ENCODE results near the gene HCRTR1. TPM values are rescaled to one million over a fixed set of nuclear protein-coding genes. Genes with fewer than 3 reads are reported as not detected.

The HCRTR1 gene
- total RNA-seq, 2 donors from 2014 or later: not detected

DNA sequence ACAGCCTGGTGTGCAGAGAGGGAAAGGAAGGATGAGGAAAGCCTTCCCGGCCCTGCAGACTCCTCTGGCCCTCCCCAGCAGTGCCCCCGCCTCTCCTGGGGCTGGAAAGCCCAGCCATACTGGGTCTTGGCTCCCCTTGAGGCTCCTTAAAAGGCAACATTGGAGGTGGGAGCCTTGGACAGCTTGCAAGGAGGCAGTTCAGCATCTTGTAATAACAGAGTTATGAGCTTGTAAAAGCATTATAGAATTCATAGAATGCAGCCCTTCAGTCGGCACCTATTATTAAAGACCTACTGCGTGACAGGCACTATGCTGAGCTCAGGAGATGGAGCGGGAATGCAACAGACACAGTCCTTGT is 37.0 kb upstream of the HCRTR1 start:
- Histone ChIP-seq H3K9me3 (no peaks in the 10 kb centered on the region), H3K27me3 (no peaks in the 10 kb centered on the region), H3K27ac (peak overlapping the region; percentile 37), H3K9ac (ENCODE audit: low read depth in 2 of 2, low read length in 2 of 2) (peak overlapping the region in 1 of 2 donors; percentile 68), H3K4me1 (peaks cover 9% of the 10 kb centered on the region), H3K4me3 (no peak overlapping the region), H3K36me3 (peaks cover 2% of the 10 kb centered on the region)
- TF ChIP-seq, protein P1, sequence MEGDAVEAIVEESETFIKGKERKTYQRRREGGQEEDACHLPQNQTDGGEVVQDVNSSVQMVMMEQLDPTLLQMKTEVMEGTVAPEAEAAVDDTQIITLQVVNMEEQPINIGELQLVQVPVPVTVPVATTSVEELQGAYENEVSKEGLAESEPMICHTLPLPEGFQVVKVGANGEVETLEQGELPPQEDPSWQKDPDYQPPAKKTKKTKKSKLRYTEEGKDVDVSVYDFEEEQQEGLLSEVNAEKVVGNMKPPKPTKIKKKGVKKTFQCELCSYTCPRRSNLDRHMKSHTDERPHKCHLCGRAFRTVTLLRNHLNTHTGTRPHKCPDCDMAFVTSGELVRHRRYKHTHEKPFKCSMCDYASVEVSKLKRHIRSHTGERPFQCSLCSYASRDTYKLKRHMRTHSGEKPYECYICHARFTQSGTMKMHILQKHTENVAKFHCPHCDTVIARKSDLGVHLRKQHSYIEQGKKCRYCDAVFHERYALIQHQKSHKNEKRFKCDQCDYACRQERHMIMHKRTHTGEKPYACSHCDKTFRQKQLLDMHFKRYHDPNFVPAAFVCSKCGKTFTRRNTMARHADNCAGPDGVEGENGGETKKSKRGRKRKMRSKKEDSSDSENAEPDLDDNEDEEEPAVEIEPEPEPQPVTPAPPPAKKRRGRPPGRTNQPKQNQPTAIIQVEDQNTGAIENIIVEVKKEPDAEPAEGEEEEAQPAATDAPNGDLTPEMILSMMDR (IDR thresholded peaks at IDR 0.05): no peak
- intact Hi-C loops (cut with DNase I): no loop called here
- no peak for DNase-seq

DNA sequence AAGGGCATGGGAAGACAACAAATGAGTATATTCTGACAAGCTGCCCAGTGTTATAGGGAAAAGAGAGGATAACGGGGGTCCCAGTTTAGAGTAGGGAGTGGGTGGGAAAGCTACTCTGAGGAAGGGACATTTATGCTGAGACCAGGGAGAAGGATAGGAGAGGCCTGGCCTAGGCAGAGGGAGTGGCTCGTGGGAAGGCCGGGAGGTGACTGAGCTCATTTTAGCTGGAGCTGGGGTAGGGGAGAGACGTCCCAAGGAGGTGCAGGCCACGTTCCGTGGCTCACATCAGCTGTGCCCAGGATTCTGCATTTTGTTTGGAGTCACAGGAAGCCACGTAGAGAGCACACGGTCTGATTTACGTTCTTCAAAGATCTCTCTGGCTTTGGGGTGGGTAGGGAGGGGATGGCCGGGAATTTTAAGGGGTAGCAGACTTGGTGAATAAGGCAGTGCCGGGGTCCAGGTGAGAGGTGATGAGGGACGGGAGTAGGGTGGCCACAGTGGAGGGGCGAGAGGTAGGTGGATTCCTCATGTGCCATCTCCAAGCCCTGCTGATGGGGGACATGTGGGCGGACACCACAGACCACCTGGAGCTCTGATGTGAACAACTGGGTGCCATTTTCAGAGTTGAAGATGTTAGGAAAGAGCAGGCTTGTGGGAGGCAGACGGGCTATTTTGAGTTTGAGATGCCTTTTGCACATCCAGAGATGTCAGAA is 36.4 kb upstream of the HCRTR1 start:
- Histone ChIP-seq H3K9ac (ENCODE audit: low read depth in 2 of 2, low read length in 2 of 2) (peak overlapping the region in 1 of 2 donors; percentile 68), H3K36me3 (peaks cover 4% of the 10 kb centered on the region), H3K9me3 (no peaks in the 10 kb centered on the region), H3K27me3 (no peaks in the 10 kb centered on the region), H3K4me3 (no peak overlapping the region), H3K27ac (peak overlapping the region; percentile 37), H3K4me1 (peaks cover 9% of the 10 kb centered on the region)
- no peak for DNase-seq
- intact Hi-C loops (cut with DNase I): no loop called here
- TF ChIP-seq, protein P1 (IDR thresholded peaks at IDR 0.05): no peak

- no peak for DNase-seq
- H3K9ac ChIP-seq (ENCODE audit: low read depth in 2 of 2, low read length in 2 of 2): peak overlapping the region in 1 of 2 donors; percentile 31
Measured at GRCh38 chr1:31581821-31582810, 35.4 kb upstream of the HCRTR1 start.

DNA sequence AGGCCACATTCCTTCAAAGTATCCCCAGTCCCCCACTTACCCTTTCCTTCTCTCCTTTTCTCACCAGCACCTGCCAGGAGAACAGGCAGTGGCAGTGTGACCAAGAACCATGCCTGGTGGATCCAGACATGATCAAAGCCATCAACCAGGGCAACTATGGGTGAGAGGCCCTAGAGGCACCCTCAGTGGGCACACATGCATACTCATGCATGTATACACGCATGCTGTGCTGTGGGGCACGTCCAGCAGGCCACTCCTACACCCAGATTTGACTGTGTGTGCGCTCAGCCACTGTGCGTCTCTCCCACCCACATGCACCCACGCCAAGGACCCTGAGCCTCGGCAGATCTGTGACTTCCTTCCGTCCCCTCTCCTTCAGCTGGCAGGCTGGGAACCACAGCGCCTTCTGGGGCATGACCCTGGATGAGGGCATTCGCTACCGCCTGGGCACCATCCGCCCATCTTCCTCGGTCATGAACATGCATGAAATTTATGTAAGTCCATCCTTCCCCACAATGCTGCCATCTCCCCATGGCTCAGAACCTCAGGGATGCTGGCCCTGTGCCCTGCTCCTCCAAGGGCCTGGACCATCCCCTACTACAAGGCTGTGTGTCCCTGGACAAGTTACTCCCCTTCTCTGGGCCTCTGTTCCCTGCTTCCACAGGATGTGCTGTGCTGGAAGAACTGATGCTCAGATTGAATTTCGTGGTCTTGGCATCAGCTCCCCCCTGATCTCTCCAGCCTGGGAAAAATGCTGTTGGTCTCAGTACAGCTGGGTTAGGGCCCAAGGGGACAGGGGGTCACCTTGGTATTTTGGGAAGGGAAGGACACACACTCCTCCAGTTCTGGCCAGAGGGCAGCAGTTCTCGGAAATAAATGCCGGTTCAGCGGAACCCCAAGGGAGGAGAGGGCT is 34.2 kb upstream of the HCRTR1 start:
- intact Hi-C loops (cut with DNase I): no loop called here
- Histone ChIP-seq H3K9me3 (no peaks in the 10 kb centered on the region), H3K36me3 (peaks cover 4% of the 10 kb centered on the region), H3K4me1 (peaks cover 18% of the 10 kb centered on the region), H3K27ac (peak overlapping the region; percentile 24), H3K9ac (ENCODE audit: low read depth in 2 of 2, low read length in 2 of 2) (peak overlapping the region in 1 of 2 donors; percentile 53), H3K4me3 (no peak overlapping the region), H3K27me3 (no peaks in the 10 kb centered on the region)
- TF ChIP-seq, protein P1 (IDR thresholded peaks at IDR 0.05): no peak
- DNase-seq: no peak

More at GRCh38 chr1:31581821-31582810, 35.4 kb upstream of the HCRTR1 start:
- peaks cover 9% of the 10 kb centered on the region for H3K4me1 ChIP-seq
- peaks cover 4% of the 10 kb centered on the region for H3K36me3 ChIP-seq
- H3K4me3 ChIP-seq: no peak overlapping the region
- no peaks in the 10 kb centered on the region for H3K27me3 ChIP-seq
- H3K27ac ChIP-seq: peak overlapping the region; percentile 31
- intact Hi-C loops (cut with DNase I): no loop called here
- no peaks in the 10 kb centered on the region for H3K9me3 ChIP-seq
- TF ChIP-seq, protein P1 (IDR thresholded peaks at IDR 0.05): no peak

All from colonic mucosa (tissue), 4 donors.